Measurements from ENCODE around the gene CYP4A22.

The CYP4A22 gene

GRCh38 chr1:47184090-47184821 is 47.0 kb downstream of the CYP4A22 start:
- TF ChIP-seq NFIC (IDR thresholded peaks at IDR 0.05), result no peak
- no peak for TF ChIP-seq EP300 (IDR thresholded peaks at IDR 0.05; ENCODE audit: borderline replicate concordance)
- no peak for TF ChIP-seq TEAD4 (IDR thresholded peaks at IDR 0.05)
- no peak for TF ChIP-seq YY1 (IDR thresholded peaks at IDR 0.05; ENCODE audit: low read depth)
- TF ChIP-seq CREB1 (IDR thresholded peaks at IDR 0.05; ENCODE audit: low read depth), result no peak
- TF ChIP-seq TAF1 (IDR thresholded peaks at IDR 0.05; ENCODE audit: low read depth), result no peak
- no peak for TF ChIP-seq FOXM1 (IDR thresholded peaks at IDR 0.05; ENCODE audit: borderline replicate concordance, low read depth)
- TF ChIP-seq EGR1 (IDR thresholded peaks at IDR 0.05), result no peak
- no peak for TF ChIP-seq TCF12 (IDR thresholded peaks at IDR 0.05; ENCODE audit: low read depth)
- no peak for TF ChIP-seq MAX (IDR thresholded peaks at IDR 0.05)
- no peak for TF ChIP-seq CEBPB (IDR thresholded peaks at IDR 0.05)
- no peak for TF ChIP-seq RAD21 (IDR thresholded peaks at IDR 0.05; ENCODE audit: low read depth)
- TF ChIP-seq USF1 (IDR thresholded peaks at IDR 0.05), result no peak
- TF ChIP-seq ZBTB7A (IDR thresholded peaks at IDR 0.05; ENCODE audit: low read depth), result no peak

GRCh38 chr1:47184822-47185677 is 47.8 kb downstream of the CYP4A22 start:
- TF ChIP-seq MAX (IDR thresholded peaks at IDR 0.05) (no peak), USF1 (IDR thresholded peaks at IDR 0.05) (no peak), EGR1 (IDR thresholded peaks at IDR 0.05) (no peak), TCF12 (IDR thresholded peaks at IDR 0.05; ENCODE audit: low read depth) (no peak), CREB1 (IDR thresholded peaks at IDR 0.05; ENCODE audit: low read depth) (no peak), YY1 (IDR thresholded peaks at IDR 0.05; ENCODE audit: low read depth) (no peak), ZBTB7A (IDR thresholded peaks at IDR 0.05; ENCODE audit: low read depth) (no peak), RAD21 (IDR thresholded peaks at IDR 0.05; ENCODE audit: low read depth) (no peak)

DNA sequence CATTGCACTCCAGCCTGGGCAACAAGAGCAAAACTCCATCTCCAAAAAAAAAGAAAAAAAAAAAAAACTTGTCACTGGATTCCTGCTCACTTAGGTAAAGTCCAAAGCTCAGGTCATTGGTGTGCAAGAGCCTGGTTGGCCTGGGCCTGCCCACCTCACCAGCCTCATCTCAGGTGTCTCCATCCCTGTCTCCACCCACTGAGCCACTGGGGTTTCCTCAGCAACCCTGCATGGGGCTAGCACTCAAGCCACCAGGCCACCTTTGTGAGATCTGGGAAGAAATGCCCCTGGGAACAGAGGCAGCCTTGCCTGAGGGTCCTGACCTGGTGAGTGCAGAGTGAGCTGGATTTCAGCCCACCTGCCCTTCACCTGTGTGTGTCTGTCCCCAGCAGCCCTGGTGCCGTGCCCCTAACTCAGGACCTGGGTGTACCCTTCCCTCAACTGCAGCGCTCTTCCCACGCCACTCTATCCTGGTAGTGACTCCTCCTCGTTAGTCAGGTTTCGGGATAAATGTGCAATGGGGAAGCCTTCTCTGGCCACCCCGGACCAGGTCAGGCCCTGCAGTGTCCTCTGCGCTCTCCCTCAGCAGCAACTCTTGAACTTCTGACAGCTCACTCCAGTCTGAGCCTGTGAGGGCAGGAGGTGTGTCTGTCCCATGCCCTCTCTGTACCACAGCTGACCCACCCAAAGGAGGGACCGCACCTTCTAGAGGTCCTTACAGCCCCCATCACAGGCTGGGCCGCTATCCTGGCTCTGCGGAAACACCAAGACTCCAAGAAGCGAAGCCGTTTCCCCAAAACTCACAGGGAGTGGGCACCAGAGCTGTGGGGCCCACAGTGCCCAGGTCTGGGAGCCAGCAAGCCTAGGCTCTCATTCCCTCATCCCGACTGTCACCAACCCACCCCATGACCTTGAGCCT is 49.3 kb downstream of the CYP4A22 start:
- no peak for TF ChIP-seq ZBTB7A (IDR thresholded peaks at IDR 0.05; ENCODE audit: low read depth)
- TF ChIP-seq, protein P1, sequence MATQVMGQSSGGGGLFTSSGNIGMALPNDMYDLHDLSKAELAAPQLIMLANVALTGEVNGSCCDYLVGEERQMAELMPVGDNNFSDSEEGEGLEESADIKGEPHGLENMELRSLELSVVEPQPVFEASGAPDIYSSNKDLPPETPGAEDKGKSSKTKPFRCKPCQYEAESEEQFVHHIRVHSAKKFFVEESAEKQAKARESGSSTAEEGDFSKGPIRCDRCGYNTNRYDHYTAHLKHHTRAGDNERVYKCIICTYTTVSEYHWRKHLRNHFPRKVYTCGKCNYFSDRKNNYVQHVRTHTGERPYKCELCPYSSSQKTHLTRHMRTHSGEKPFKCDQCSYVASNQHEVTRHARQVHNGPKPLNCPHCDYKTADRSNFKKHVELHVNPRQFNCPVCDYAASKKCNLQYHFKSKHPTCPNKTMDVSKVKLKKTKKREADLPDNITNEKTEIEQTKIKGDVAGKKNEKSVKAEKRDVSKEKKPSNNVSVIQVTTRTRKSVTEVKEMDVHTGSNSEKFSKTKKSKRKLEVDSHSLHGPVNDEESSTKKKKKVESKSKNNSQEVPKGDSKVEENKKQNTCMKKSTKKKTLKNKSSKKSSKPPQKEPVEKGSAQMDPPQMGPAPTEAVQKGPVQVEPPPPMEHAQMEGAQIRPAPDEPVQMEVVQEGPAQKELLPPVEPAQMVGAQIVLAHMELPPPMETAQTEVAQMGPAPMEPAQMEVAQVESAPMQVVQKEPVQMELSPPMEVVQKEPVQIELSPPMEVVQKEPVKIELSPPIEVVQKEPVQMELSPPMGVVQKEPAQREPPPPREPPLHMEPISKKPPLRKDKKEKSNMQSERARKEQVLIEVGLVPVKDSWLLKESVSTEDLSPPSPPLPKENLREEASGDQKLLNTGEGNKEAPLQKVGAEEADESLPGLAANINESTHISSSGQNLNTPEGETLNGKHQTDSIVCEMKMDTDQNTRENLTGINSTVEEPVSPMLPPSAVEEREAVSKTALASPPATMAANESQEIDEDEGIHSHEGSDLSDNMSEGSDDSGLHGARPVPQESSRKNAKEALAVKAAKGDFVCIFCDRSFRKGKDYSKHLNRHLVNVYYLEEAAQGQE (IDR thresholded peaks at IDR 0.05; ENCODE audit: low read depth), result no peak
- no peak for TF ChIP-seq NFIC (IDR thresholded peaks at IDR 0.05)
- TF ChIP-seq TEAD4 (IDR thresholded peaks at IDR 0.05), result no peak
- TF ChIP-seq USF1 (IDR thresholded peaks at IDR 0.05), result no peak
- TF ChIP-seq TAF1 (IDR thresholded peaks at IDR 0.05; ENCODE audit: low read depth), result no peak
- TF ChIP-seq EP300 (IDR thresholded peaks at IDR 0.05; ENCODE audit: borderline replicate concordance), result no peak
- TF ChIP-seq TCF12 (IDR thresholded peaks at IDR 0.05; ENCODE audit: low read depth), result no peak
- TF ChIP-seq MAX (IDR thresholded peaks at IDR 0.05), result no peak
- no peak for TF ChIP-seq CREB1 (IDR thresholded peaks at IDR 0.05; ENCODE audit: low read depth)
- TF ChIP-seq EGR1 (IDR thresholded peaks at IDR 0.05), result no peak

GRCh38 chr1:47187231-47187925 is 50.1 kb downstream of the CYP4A22 start:
- TF ChIP-seq CREB1 (IDR thresholded peaks at IDR 0.05; ENCODE audit: low read depth) (no peak), MAX (IDR thresholded peaks at IDR 0.05) (no peak), EGR1 (IDR thresholded peaks at IDR 0.05) (no peak), EP300 (IDR thresholded peaks at IDR 0.05; ENCODE audit: borderline replicate concordance) (no peak), TEAD4 (IDR thresholded peaks at IDR 0.05) (no peak), CEBPB (IDR thresholded peaks at IDR 0.05) (no peak), RAD21 (IDR thresholded peaks at IDR 0.05; ENCODE audit: low read depth) (no peak), TAF1 (IDR thresholded peaks at IDR 0.05; ENCODE audit: low read depth) (no peak), NFIC (IDR thresholded peaks at IDR 0.05) (no peak), USF1 (IDR thresholded peaks at IDR 0.05) (no peak), YY1 (IDR thresholded peaks at IDR 0.05; ENCODE audit: low read depth) (no peak)
- TF ChIP-seq, protein P1 (IDR thresholded peaks at IDR 0.05; ENCODE audit: low read depth), result no peak

Measured in Ishikawa (cell line).